HCT116 (cell line): ENCODE data around the gene UVRAG. TPM values are rescaled to one million over a fixed set of nuclear protein-coding genes. Genes with fewer than 3 reads are reported as not detected.

ENCODE experiments used
- ATAC-seq: fragments of 200-7000 bp; cut with Tn5 transposase; 2 replicates; pipeline ENCODE4 v1.9.1; 2020; ENCODE audit warnings: mild to moderate bottlenecking, moderate library complexity
- BruUV-seq: library from RNA; stranded (reverse); fragments of 400-500 nt; replicated peaks from 2 replicates; lab custom pipeline; 2021; lab: Mats Ljungman, UMichigan
- CTCF ChIA-PET: fragments of 300-600 bp; sonication (Branson Sonifier 250); formaldehyde crosslinking; loops from one replicate; lab custom pipeline; 2021; ENCODE audit warnings: antibody characterized with exemption; lab: Charles Lee
- POLR2A ChIA-PET: fragments of 300-600, 350-600 bp; sonication (Branson Sonifier 250); formaldehyde crosslinking; loops from one replicate; lab custom pipeline; 2021; ENCODE audit warnings: antibody characterized with exemption; lab: Charles Lee
- RAD21 ChIA-PET, 2 experiments: fragments of 300-600 bp; sonication (Branson Sonifier 250); formaldehyde crosslinking; loops; one replicate each; lab custom pipeline; 2023; ENCODE audit warnings: low total read pairs in 2 of 2; ENCODE audit not compliant: uncharacterized antibody in 2 of 2, unreplicated experiment in 2 of 2, low non-redundant PET in 1 of 2; lab: Charles Lee
- DNase-seq: peaks from one replicate; pipeline ENCODE4 v3.0.0-alpha.2; 2010; ENCODE audit warnings: low read depth, low spot score
- H2AFZ ChIP-seq: fragments of 200-600 bp; shearing (Covaris generic), sonication (generic); 2 replicates; pipeline ENCODE4 v1.6.1; 2017; ENCODE audit warnings: low read depth, mixed run types, mixed read lengths, antibody characterized with exemption, low read length; ENCODE audit not compliant: poor library complexity, severe bottlenecking
- H3K27ac ChIP-seq: 2 replicates; pipeline ENCODE4 v1.5.1; 2012; ENCODE audit warnings: low read depth, low read length
- H3K27me3 ChIP-seq: fragments of 200-600 bp; sonication (generic); 2 replicates; pipeline ENCODE4 v1.6.1; 2016; ENCODE audit warnings: mixed run types, low read length, mixed read lengths; ENCODE audit not compliant: insufficient read depth
- H3K36me3 ChIP-seq, 2 experiments: fragments of 200-500 bp in 1 of 2; fragments of 200-600 bp in 1 of 2; sonication (Bioruptor generic) in 1 of 2; sonication (generic) in 1 of 2; 2 replicates each; pipeline versions ENCODE4 v1.5.1 to v1.6.1; 2014 to 2016; ENCODE audit warnings: low read length in 2 of 2, inconsistent platforms in 1 of 2, mixed read lengths in 1 of 2, mixed run types in 1 of 2; ENCODE audit not compliant: insufficient read depth in 2 of 2, control insufficient read depth in 1 of 2
- H3K4me1 ChIP-seq, 2 experiments: fragments of 200-600 bp in 1 of 2; sonication (generic) in 1 of 2; 2 replicates each; pipeline versions ENCODE4 v1.5.1 to v1.6.1; 2012 to 2017; ENCODE audit warnings: low read length in 2 of 2, inconsistent platforms in 1 of 2, mild to moderate bottlenecking in 1 of 2, mixed read lengths in 1 of 2, mixed run types in 1 of 2, moderate library complexity in 1 of 2; ENCODE audit not compliant: insufficient read depth in 2 of 2, control insufficient read depth in 1 of 2
- H3K4me2 ChIP-seq: fragments of 200-600 bp; sonication (generic); 2 replicates; pipeline ENCODE4 v1.6.1; 2017; ENCODE audit warnings: mixed run types, low read length, mixed read lengths
- H3K4me3 ChIP-seq, 2 experiments: fragments of 200-600 bp in 1 of 2; sonication (generic) in 1 of 2; replicated peaks in 1 of 2; 2 replicates each; pipeline ENCODE4 v1.5.1; 2011 to 2016; ENCODE audit warnings: low read length in 2 of 2, control low read depth in 1 of 2, low read depth in 1 of 2, mild to moderate bottlenecking in 1 of 2, mixed read lengths in 1 of 2, mixed run types in 1 of 2
- H3K79me2 ChIP-seq: fragments of 200-600 bp; sonication (generic); 2 replicates; pipeline ENCODE4 v1.6.1; 2017; ENCODE audit warnings: mild to moderate bottlenecking, mixed run types, low read length, moderate library complexity, mixed read lengths; ENCODE audit not compliant: insufficient read depth
- H3K9ac ChIP-seq: fragments of 200-600 bp; sonication (generic); 2 replicates; pipeline ENCODE4 v1.6.1; 2016; ENCODE audit warnings: low read length, mixed read lengths
- H3K9me2 ChIP-seq: fragments of 200-600 bp; sonication (generic), shearing (Covaris generic); 2 replicates; pipeline ENCODE4 v1.6.1; 2017; ENCODE audit warnings: mixed run types, mild to moderate bottlenecking, moderate library complexity; ENCODE audit not compliant: insufficient read depth
- H3K9me3 ChIP-seq, 2 experiments: fragments of 200-500 bp in 1 of 2; fragments of 200-600 bp in 1 of 2; sonication (Bioruptor generic) in 1 of 2; sonication (generic) in 1 of 2; 2 replicates each; pipeline ENCODE4 v1.6.1; 2014 to 2017; ENCODE audit warnings: low read length in 2 of 2, mixed read lengths in 2 of 2, inconsistent platforms in 1 of 2, low read depth in 1 of 2, mild to moderate bottlenecking in 1 of 2, mixed run types in 1 of 2, moderate library complexity in 1 of 2; ENCODE audit not compliant: control insufficient read depth in 1 of 2, insufficient read depth in 1 of 2
- H4K20me1 ChIP-seq: fragments of 200-600 bp; sonication (generic), shearing (Covaris generic); 2 replicates; pipeline ENCODE4 v1.6.1; 2017; ENCODE audit warnings: mixed run types, mild to moderate bottlenecking, moderate library complexity; ENCODE audit not compliant: insufficient read depth
- CBX3 ChIP-seq: IDR thresholded peaks from 2 replicates; pipeline ENCODE4 v1.6.1; 2012; ENCODE audit warnings: low read depth
- EGR1 ChIP-seq: IDR thresholded peaks from 2 replicates; pipeline ENCODE4 v1.6.1; 2012; ENCODE audit warnings: low read depth
- ELF1 ChIP-seq: IDR thresholded peaks from 2 replicates; pipeline ENCODE4 v1.6.1; 2012; ENCODE audit warnings: low read depth, borderline replicate concordance
- EZH2phosphoT487 ChIP-seq: fragments of 200-600 bp; IDR thresholded peaks from 2 replicates; pipeline ENCODE4 v1.6.1; 2018; ENCODE audit warnings: antibody characterized with exemption, borderline replicate concordance
- JUND ChIP-seq: IDR thresholded peaks from 2 replicates; pipeline ENCODE4 v1.6.1; 2012
- POLR2A ChIP-seq: IDR thresholded peaks from 2 replicates; pipeline ENCODE4 v1.7.0; 2011; ENCODE audit warnings: borderline replicate concordance; ENCODE audit not compliant: insufficient read depth, insufficient read length; ENCODE audit errors: extremely low read depth
- POLR2AphosphoS5 ChIP-seq: IDR thresholded peaks from 2 replicates; pipeline ENCODE4 v1.6.1; 2011; ENCODE audit warnings: mild to moderate bottlenecking, low read depth, low read length, moderate library complexity
- RAD21 ChIP-seq: IDR thresholded peaks from 2 replicates; pipeline ENCODE4 v1.6.1; 2012; ENCODE audit warnings: low read depth, mild to moderate bottlenecking
- SRF ChIP-seq: IDR thresholded peaks from 2 replicates; pipeline ENCODE4 v1.6.1; 2012; ENCODE audit warnings: low read depth
- TCF7L2 ChIP-seq: IDR thresholded peaks from 2 replicates; pipeline ENCODE4 v1.7.0; 2011; ENCODE audit warnings: borderline replicate concordance, inconsistent platforms; ENCODE audit not compliant: insufficient read depth, insufficient read length; ENCODE audit errors: extremely low read depth
- intact Hi-C: fragments of 100-400 bp; cut with micrococcal nuclease; formaldehyde crosslinking; loops from 2 replicates; pipeline ENCODE4 v1.10.0; 2022
- total RNA-seq: library from RNA; stranded (reverse); gene quantifications from one replicate; pipeline ENCODE4 v1.2.1, GENCODE V29; 2021; ENCODE audit not compliant: unreplicated experiment
- TF ChIP-seq, protein P1 (sequence below), 3 experiments: fragments of 200-600 bp in 1 of 3; sonication (generic) in 1 of 3; IDR thresholded peaks in 2 of 3; conservative IDR thresholded peaks in 1 of 3; 2 replicates each; pipeline ENCODE4 v1.5.1; 2012 to 2017; ENCODE audit warnings: low read depth in 2 of 3, low read length in 2 of 3, antibody characterized with exemption in 1 of 3, borderline replicate concordance in 1 of 3, control low read depth in 1 of 3, mild to moderate bottlenecking in 1 of 3, mixed read lengths in 1 of 3, mixed run types in 1 of 3, moderate library complexity in 1 of 3; ENCODE audit not compliant: insufficient read depth in 1 of 3
- TF ChIP-seq, protein P2 (sequence below): IDR thresholded peaks from 2 replicates; pipeline ENCODE4 v1.6.1; 2012; ENCODE audit warnings: low read depth

Gene UVRAG
- total RNA-seq, 1 experiment from 2014 or later: 12.3 TPM

GRCh38 chr11:75920848-75921247 is 105.8 kb downstream of the UVRAG start:
- POLR2A ChIA-PET: no interaction called here

More at GRCh38 chr11:75920848-75921247, 105.8 kb downstream of the UVRAG start:
- Histone ChIP-seq H4K20me1 (no peaks in the 10 kb centered on the region), H3K27ac (no peak overlapping the region), H2AFZ (no peak overlapping the region), H3K9me2 (no peaks in the 10 kb centered on the region), H3K4me3 (no peak overlapping the region), H3K9me3 (no peaks in the 10 kb centered on the region), H3K4me2 (no peak overlapping the region), H3K4me1 (no peaks in the 10 kb centered on the region), H3K36me3 (no peaks in the 10 kb centered on the region), H3K79me2 (no peaks in the 10 kb centered on the region), H3K9ac (no peak overlapping the region), H3K27me3 (no peaks in the 10 kb centered on the region)
- CTCF ChIA-PET: no interaction called here
- TF ChIP-seq, protein P1, sequence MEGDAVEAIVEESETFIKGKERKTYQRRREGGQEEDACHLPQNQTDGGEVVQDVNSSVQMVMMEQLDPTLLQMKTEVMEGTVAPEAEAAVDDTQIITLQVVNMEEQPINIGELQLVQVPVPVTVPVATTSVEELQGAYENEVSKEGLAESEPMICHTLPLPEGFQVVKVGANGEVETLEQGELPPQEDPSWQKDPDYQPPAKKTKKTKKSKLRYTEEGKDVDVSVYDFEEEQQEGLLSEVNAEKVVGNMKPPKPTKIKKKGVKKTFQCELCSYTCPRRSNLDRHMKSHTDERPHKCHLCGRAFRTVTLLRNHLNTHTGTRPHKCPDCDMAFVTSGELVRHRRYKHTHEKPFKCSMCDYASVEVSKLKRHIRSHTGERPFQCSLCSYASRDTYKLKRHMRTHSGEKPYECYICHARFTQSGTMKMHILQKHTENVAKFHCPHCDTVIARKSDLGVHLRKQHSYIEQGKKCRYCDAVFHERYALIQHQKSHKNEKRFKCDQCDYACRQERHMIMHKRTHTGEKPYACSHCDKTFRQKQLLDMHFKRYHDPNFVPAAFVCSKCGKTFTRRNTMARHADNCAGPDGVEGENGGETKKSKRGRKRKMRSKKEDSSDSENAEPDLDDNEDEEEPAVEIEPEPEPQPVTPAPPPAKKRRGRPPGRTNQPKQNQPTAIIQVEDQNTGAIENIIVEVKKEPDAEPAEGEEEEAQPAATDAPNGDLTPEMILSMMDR (IDR thresholded peaks at IDR 0.05 in 2 of 3, conservative IDR thresholded peaks at IDR 0.05 in 1 of 3; ENCODE audit: borderline replicate concordance in 1 of 3, insufficient read depth in 1 of 3, low read depth in 2 of 3, low read length in 2 of 3): no peak
- no peak for TF ChIP-seq EZH2phosphoT487
- TF ChIP-seq CBX3: no peak
- no peak for TF ChIP-seq RAD21
- TF ChIP-seq ELF1: no peak
- TF ChIP-seq POLR2A: no peak
- no peak for TF ChIP-seq EGR1
- TF ChIP-seq TCF7L2: no peak
- TF ChIP-seq JUND: no peak
- TF ChIP-seq POLR2AphosphoS5: no peak
- TF ChIP-seq SRF: no peak
- TF ChIP-seq, protein P2, sequence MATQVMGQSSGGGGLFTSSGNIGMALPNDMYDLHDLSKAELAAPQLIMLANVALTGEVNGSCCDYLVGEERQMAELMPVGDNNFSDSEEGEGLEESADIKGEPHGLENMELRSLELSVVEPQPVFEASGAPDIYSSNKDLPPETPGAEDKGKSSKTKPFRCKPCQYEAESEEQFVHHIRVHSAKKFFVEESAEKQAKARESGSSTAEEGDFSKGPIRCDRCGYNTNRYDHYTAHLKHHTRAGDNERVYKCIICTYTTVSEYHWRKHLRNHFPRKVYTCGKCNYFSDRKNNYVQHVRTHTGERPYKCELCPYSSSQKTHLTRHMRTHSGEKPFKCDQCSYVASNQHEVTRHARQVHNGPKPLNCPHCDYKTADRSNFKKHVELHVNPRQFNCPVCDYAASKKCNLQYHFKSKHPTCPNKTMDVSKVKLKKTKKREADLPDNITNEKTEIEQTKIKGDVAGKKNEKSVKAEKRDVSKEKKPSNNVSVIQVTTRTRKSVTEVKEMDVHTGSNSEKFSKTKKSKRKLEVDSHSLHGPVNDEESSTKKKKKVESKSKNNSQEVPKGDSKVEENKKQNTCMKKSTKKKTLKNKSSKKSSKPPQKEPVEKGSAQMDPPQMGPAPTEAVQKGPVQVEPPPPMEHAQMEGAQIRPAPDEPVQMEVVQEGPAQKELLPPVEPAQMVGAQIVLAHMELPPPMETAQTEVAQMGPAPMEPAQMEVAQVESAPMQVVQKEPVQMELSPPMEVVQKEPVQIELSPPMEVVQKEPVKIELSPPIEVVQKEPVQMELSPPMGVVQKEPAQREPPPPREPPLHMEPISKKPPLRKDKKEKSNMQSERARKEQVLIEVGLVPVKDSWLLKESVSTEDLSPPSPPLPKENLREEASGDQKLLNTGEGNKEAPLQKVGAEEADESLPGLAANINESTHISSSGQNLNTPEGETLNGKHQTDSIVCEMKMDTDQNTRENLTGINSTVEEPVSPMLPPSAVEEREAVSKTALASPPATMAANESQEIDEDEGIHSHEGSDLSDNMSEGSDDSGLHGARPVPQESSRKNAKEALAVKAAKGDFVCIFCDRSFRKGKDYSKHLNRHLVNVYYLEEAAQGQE: no peak
- no peak for DNase-seq
- RAD21 ChIA-PET: no interaction called here
- intact Hi-C loops: no loop called here
- no TSS peak for BruUV-seq
- ATAC-seq: no peak
